ENCODE data around the gene NUP98.

- TF ChIP-seq CTCF (conservative IDR thresholded peaks at IDR 0.05): no peak
- no peak for TF ChIP-seq EZH2 (IDR thresholded peaks at IDR 0.05; ENCODE audit: low read depth)
These were observed 121.4 kb downstream of the NUP98 start for GRCh38 chr11:3675971-3676370.
